ENCODE measurements around the gene NTRK2.

DNA sequence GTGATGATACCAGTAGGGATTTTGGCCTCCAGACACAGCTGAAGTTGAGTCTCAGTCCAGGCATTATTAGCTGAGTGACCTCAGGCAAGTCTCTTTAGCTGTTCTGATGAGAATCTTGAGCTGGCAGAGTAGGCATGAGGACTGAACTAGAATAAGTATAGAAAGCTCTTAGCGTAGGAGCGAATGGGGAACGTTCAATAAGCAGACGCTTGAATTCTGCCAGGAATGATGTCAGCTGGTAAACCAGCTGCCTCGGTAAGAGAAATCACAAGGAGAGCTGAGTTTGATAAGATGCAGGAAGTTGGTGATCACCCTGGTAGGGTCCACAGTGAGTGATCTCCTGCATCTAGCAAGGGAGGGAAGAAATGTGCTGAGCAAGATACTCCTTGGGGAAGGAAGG, 280.4 kb downstream of the NTRK2 start:
- TF ChIP-seq FOXA1 (IDR thresholded peaks at IDR 0.05): no peak
- TF ChIP-seq FOXM1 (IDR thresholded peaks at IDR 0.05; ENCODE audit: borderline replicate concordance): no peak
- TF ChIP-seq ARNT (IDR thresholded peaks at IDR 0.05): no peak
- no peak for TF ChIP-seq TARDBP (IDR thresholded peaks at IDR 0.05)
- no peak for TF ChIP-seq SUZ12 (IDR thresholded peaks at IDR 0.05)
- TF ChIP-seq ELF4 (IDR thresholded peaks at IDR 0.05): no peak
- no peak for TF ChIP-seq SP1 (IDR thresholded peaks at IDR 0.05)
- TF ChIP-seq, protein P1, sequence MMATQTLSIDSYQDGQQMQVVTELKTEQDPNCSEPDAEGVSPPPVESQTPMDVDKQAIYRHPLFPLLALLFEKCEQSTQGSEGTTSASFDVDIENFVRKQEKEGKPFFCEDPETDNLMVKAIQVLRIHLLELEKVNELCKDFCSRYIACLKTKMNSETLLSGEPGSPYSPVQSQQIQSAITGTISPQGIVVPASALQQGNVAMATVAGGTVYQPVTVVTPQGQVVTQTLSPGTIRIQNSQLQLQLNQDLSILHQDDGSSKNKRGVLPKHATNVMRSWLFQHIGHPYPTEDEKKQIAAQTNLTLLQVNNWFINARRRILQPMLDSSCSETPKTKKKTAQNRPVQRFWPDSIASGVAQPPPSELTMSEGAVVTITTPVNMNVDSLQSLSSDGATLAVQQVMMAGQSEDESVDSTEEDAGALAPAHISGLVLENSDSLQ (IDR thresholded peaks at IDR 0.05): no peak
- no peak for TF ChIP-seq BHLHE40 (IDR thresholded peaks at IDR 0.05; ENCODE audit: borderline replicate concordance)
- no peak for TF ChIP-seq HDGF (IDR thresholded peaks at IDR 0.05; ENCODE audit: borderline replicate concordance)
- no peak for TF ChIP-seq ZNF384 (IDR thresholded peaks at IDR 0.05)
- TF ChIP-seq FOXK2 (IDR thresholded peaks at IDR 0.05): no peak
- no peak for TF ChIP-seq NFRKB (IDR thresholded peaks at IDR 0.05)

Data from HEK293T (cell line).